Spleen (tissue), 11 donors: ENCODE results near the gene NECAB3. TPM values are rescaled to one million over a fixed set of nuclear protein-coding genes. Genes with fewer than 3 reads are reported as not detected.
A peak's percentile ranks its signal among the peaks of the same experiment; 100 is the strongest.

Source experiments
- DNase-seq: peaks from one replicate; pipeline ENCODE4 v3.0.0-alpha.2; 2020
- H3K27ac ChIP-seq, 8 donors: fragments of 200-600 bp; sonication (generic) in 7 of 8; 1 replicate in 4 of 8; 2 replicates in 4 of 8; pipeline versions ENCODE4 v1.5.0 to v1.8.0; 2016 to 2021; ENCODE audit warnings: inconsistent platforms in 4 of 8, mild to moderate bottlenecking in 4 of 8, moderate library complexity in 1 of 8
- H3K27me3 ChIP-seq, 7 donors: fragments of 200-600 bp; sonication (generic) in 6 of 7; replicated peaks in 1 of 7; 1 replicate in 4 of 7; 2 replicates in 3 of 7; pipeline versions ENCODE4 v1.5.0 to v1.8.0; 2016 to 2021; ENCODE audit warnings: inconsistent platforms in 3 of 7, mild to moderate bottlenecking in 1 of 7
- H3K36me3 ChIP-seq, 6 donors: fragments of 200-600 bp; sonication (generic) in 5 of 6; 1 replicate in 4 of 6; 2 replicates in 2 of 6; pipeline versions ENCODE4 v1.5.0 to v1.8.0; 2016 to 2021; ENCODE audit warnings: inconsistent platforms in 2 of 6
- H3K4me1 ChIP-seq, 6 donors: fragments of 200-600 bp; sonication (generic) in 5 of 6; 1 replicate in 3 of 6; 2 replicates in 3 of 6; pipeline versions ENCODE4 v1.5.0 to v1.8.0; 2016 to 2021; ENCODE audit warnings: inconsistent platforms in 3 of 6
- H3K4me3 ChIP-seq, 8 donors: fragments of 200-600 bp; sonication (generic) in 7 of 8; 1 replicate in 4 of 8; 2 replicates in 4 of 8; pipeline versions ENCODE4 v1.5.0 to v1.8.0; 2016 to 2021; ENCODE audit warnings: inconsistent platforms in 4 of 8, mild to moderate bottlenecking in 4 of 8, moderate library complexity in 2 of 8
- H3K9me3 ChIP-seq, 8 donors: fragments of 200-600 bp; sonication (generic) in 7 of 8; 1 replicate in 4 of 8; 2 replicates in 4 of 8; pipeline versions ENCODE4 v1.5.0 to v1.8.0; 2016 to 2021; ENCODE audit warnings: inconsistent platforms in 4 of 8
- CTCF ChIP-seq, 11 experiments: fragments of 200-600 bp in 7 of 11; fragments of 450-650 bp in 4 of 11; sonication (generic) in 4 of 11; IDR thresholded peaks in 8 of 11; conservative IDR thresholded peaks in 3 of 11; 1 replicate in 7 of 11; 2 replicates in 4 of 11; pipeline versions ENCODE4 v1.4.0 to v1.8.0; 2016 to 2021; ENCODE audit warnings: antibody characterized with exemption in 11 of 11, inconsistent platforms in 4 of 11, mild to moderate bottlenecking in 1 of 11
- POLR2A ChIP-seq, 3 donors: fragments of 450-650 bp; IDR thresholded peaks; one replicate each; pipeline ENCODE4 v1.5.1; 2017; ENCODE audit warnings: antibody characterized with exemption in 3 of 3, mild to moderate bottlenecking in 1 of 3
- POLR2AphosphoS5 ChIP-seq, 3 donors: sonication (generic); formaldehyde crosslinking; IDR thresholded peaks; one replicate each; pipeline ENCODE4 v1.5.1; 2017; ENCODE audit warnings: antibody characterized with exemption in 3 of 3
- WGBS, 5 donors: extraction: QIAGEN DNeasy Blood & Tissue Kit in 3 of 5; methylation state at CpG; one replicate each; pipeline versions ENCODE4 v1.1.5 to v1.1.7; 2013 to 2018; 5-methylcytosine and 5-hydroxymethylcytosine counted together
- intact Hi-C: fragments of 100-400 bp; cut with DNase I; formaldehyde crosslinking; loops from one replicate; pipeline ENCODE4 v1.15.0; 2023; ENCODE audit warnings: low total_unique reads
- polyA plus RNA-seq, 3 donors: library from polyadenylated mRNA; stranded (reverse); fragments of 200-250 nt; gene quantifications; one replicate each; pipeline ENCODE4 v1.2.1, GENCODE V29; 2013
- total RNA-seq, 7 donors: library from RNA; depleted of rRNA in 3 of 7; stranded (reverse); fragments of >200 nt in 3 of 7; fragmentation: NEBNext Ultra II Directional in 4 of 7; extraction: Animal tissue kit (Norgen Biotek cat#: 25700) in 4 of 7; gene quantifications; one replicate each; pipeline versions ENCODE4 v1.1.0 to v1.2.1, GENCODE V29; 2016 to 2021
- donor health status: healthy with polysubstance abuse.
- donor health status: DM: no; HTN: no; CAD: no; lungs with moderate emphysema.
- donor health status: DM: no; HTN: no; CAD: no.
- donor health status: Bipolar disorder and iron deficiency.
- donor health status: healthy.
- donor health status: DM: no; HTN: no; CAD: no.
- donor health status: DM: yes; HTN: yes; CAD: no.

Gene NECAB3
- total and polyA plus RNA-seq, 10 donors = 8.6 to 39.0 (median 18.4) TPM

GRCh38 chr20:33657704-33658095 is 16.5 kb downstream of the NECAB3 start:
- intact Hi-C loops = no loop called here
- no peak for TF ChIP-seq POLR2A (IDR thresholded peaks at IDR 0.05)
- TF ChIP-seq CTCF (IDR thresholded peaks at IDR 0.05 in 8 of 11, conservative IDR thresholded peaks at IDR 0.05 in 3 of 11) = no peak
- TF ChIP-seq POLR2AphosphoS5 (IDR thresholded peaks at IDR 0.05) = no peak
- Histone ChIP-seq H3K9me3 (no peaks in the 10 kb centered on the region), H3K4me3 (no peak overlapping the region), H3K4me1 (peaks cover 0 to 18% (median 11%) of the 10 kb centered on the region in 6 donors), H3K36me3 (peaks cover 0 to 39% (median 8%) of the 10 kb centered on the region in 6 donors), H3K27me3 (no peaks in the 10 kb centered on the region), H3K27ac (no peak overlapping the region)
- WGBS, 5 donors = 89 to 98% (median 96%) methylated on average over 5 to 12 of the region's 12 CpGs
- DNase-seq = peak; percentile 63

- WGBS, 5 donors = 92 to 97% (median 94%) methylated on average over 13 to 17 of the region's 17 CpGs
- intact Hi-C loops = no loop called here
These were observed 17.2 kb downstream of the NECAB3 start for GRCh38 chr20:33656783-33657703.

GRCh38 chr20:33656010-33656782 is 18.0 kb downstream of the NECAB3 start:
- Histone ChIP-seq H3K27me3 (no peaks in the 10 kb centered on the region), H3K27ac (no peak overlapping the region), H3K36me3 (peaks cover 0 to 39% (median 8%) of the 10 kb centered on the region in 6 donors), H3K9me3 (no peaks in the 10 kb centered on the region), H3K4me1 (peaks cover 0 to 15% (median 9%) of the 10 kb centered on the region in 6 donors), H3K4me3 (no peak overlapping the region)
- 89 to 95% (median 94%) methylated on average over 9 to 10 of the region's 10 CpGs for WGBS, 5 donors
- DNase-seq = peak; percentile 68
- intact Hi-C loops = no loop called here
- TF ChIP-seq POLR2AphosphoS5 (IDR thresholded peaks at IDR 0.05) = no peak
- no peak for TF ChIP-seq POLR2A (IDR thresholded peaks at IDR 0.05)
- no peak for TF ChIP-seq CTCF (IDR thresholded peaks at IDR 0.05 in 8 of 11, conservative IDR thresholded peaks at IDR 0.05 in 3 of 11)

More at GRCh38 chr20:33656783-33657703, 17.2 kb downstream of the NECAB3 start:
- TF ChIP-seq CTCF (IDR thresholded peaks at IDR 0.05 in 8 of 11, conservative IDR thresholded peaks at IDR 0.05 in 3 of 11) = no peak
- TF ChIP-seq POLR2AphosphoS5 (IDR thresholded peaks at IDR 0.05) = no peak
- no peak for TF ChIP-seq POLR2A (IDR thresholded peaks at IDR 0.05)
- Histone ChIP-seq H3K9me3 (no peaks in the 10 kb centered on the region), H3K36me3 (peaks cover 0 to 39% (median 8%) of the 10 kb centered on the region in 6 donors), H3K27me3 (no peaks in the 10 kb centered on the region), H3K4me1 (peaks cover 0 to 15% (median 9%) of the 10 kb centered on the region in 6 donors), H3K4me3 (no peak overlapping the region), H3K27ac (no peak overlapping the region)
- peak; percentile 68 for DNase-seq
